Measurements from ENCODE around the gene KCNS1. TPM values are rescaled to one million over a fixed set of nuclear protein-coding genes. Genes with fewer than 3 reads are reported as not detected.

KCNS1 gene
- total RNA-seq, 1 donor from 2014 or later, result 0.55 TPM

DNA sequence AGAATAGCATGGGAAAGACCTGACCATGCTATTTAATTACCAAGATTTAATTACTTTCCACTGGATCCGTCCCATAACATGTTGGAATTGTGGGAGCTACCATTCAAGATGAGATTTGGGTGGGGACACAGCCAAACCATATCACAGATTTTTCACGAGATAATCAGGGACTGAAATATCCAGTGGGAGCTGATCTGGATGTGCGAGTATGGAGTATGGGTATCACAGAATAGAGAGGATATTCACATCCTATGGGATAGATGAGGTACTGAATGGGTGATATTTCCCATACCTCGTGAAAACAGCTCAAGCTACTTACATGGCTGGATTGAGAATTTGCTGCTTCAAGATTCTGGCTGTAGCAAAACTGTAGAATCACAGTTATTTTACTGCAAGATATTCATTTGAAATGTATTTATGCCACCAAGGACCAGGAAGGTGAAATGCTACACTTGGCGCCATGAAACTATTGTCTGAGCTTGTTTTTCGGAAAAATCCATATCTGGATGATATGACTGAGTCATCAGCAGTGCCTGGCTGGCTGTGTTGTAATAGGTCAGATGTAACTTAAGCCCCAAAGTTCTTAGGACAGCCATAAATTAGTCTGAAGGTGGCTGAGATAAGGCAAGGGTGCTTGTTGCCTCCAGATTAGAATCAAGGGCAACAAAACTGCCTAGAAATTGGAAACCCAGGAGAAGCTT, 29.8 kb downstream of the KCNS1 start:
- TF ChIP-seq, protein P1, sequence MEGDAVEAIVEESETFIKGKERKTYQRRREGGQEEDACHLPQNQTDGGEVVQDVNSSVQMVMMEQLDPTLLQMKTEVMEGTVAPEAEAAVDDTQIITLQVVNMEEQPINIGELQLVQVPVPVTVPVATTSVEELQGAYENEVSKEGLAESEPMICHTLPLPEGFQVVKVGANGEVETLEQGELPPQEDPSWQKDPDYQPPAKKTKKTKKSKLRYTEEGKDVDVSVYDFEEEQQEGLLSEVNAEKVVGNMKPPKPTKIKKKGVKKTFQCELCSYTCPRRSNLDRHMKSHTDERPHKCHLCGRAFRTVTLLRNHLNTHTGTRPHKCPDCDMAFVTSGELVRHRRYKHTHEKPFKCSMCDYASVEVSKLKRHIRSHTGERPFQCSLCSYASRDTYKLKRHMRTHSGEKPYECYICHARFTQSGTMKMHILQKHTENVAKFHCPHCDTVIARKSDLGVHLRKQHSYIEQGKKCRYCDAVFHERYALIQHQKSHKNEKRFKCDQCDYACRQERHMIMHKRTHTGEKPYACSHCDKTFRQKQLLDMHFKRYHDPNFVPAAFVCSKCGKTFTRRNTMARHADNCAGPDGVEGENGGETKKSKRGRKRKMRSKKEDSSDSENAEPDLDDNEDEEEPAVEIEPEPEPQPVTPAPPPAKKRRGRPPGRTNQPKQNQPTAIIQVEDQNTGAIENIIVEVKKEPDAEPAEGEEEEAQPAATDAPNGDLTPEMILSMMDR (IDR thresholded peaks at IDR 0.05), result no peak
- no peak for DNase-seq (ENCODE audit: low spot score)

DNA sequence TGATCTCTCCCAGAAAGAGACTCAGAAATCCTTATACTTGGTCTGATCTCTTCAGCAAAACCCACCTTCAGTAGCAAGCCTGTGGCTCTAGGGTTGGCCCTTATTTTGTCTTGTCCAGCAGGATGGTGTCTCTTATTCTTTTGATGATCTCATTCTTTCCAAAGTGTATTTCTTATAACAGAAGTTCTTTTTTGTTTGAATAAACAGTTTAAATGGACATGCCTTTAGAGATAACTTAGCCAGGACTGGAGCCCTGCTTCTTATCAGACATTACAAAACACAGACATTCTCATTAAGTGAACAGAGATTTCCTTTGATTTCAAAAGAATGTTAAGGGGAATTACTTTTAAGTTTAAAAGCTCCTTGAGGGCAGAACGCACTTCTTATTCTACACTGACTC, 31.7 kb downstream of the KCNS1 start:
- Mint-ChIP-seq H3K4me1 (ENCODE audit: low read depth) (peaks cover 15% of the 10 kb centered on the region), H3K4me3 (ENCODE audit: unreplicated experiment) (no peak overlapping the region), H3K36me3 (ENCODE audit: low read depth) (peaks cover 6% of the 10 kb centered on the region), H3K27ac (ENCODE audit: unreplicated experiment) (no peak overlapping the region), H3K27me3 (ENCODE audit: low read depth) (no peaks in the 10 kb centered on the region), H3K9me3 (ENCODE audit: low read depth) (no peaks in the 10 kb centered on the region)
- TF ChIP-seq, protein P1 (IDR thresholded peaks at IDR 0.05), result no peak
- DNase-seq (ENCODE audit: low spot score), result no peak

More for the DNA sequence above, 29.8 kb downstream of the KCNS1 start:
- peaks cover 15% of the 10 kb centered on the region for H3K4me1 Mint-ChIP-seq (ENCODE audit: low read depth)
- no peak overlapping the region for H3K27ac Mint-ChIP-seq (ENCODE audit: unreplicated experiment)
- H3K4me3 Mint-ChIP-seq (ENCODE audit: unreplicated experiment), result no peak overlapping the region
- H3K27me3 Mint-ChIP-seq (ENCODE audit: low read depth), result no peaks in the 10 kb centered on the region
- peaks cover 15% of the 10 kb centered on the region for H3K36me3 Mint-ChIP-seq (ENCODE audit: low read depth)
- H3K9me3 Mint-ChIP-seq (ENCODE audit: low read depth), result no peaks in the 10 kb centered on the region

DNA sequence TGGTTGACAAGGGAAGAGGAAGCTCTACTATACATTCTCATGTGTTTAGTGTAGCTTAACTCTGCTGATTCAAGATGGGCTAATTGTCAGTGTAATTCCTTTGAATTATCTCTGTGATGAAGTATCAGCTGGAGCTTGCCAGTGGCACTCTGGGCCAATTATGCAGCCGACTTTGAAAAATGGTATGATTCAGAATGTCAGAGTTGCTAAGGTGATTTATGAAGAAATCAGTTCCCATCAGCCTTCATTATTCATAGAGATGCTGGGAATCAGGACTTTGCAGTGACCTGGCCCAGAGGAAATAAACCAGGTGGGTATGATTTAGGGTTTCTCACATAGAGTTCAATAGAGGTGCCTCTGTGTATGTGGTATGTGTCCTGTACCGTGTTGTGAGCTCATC, 33.4 kb downstream of the KCNS1 start:
- Mint-ChIP-seq H3K27me3 (ENCODE audit: low read depth) (no peaks in the 10 kb centered on the region), H3K9me3 (ENCODE audit: low read depth) (no peaks in the 10 kb centered on the region), H3K4me1 (ENCODE audit: low read depth) (peaks cover 5% of the 10 kb centered on the region), H3K27ac (ENCODE audit: unreplicated experiment) (no peak overlapping the region), H3K4me3 (ENCODE audit: unreplicated experiment) (no peak overlapping the region), H3K36me3 (ENCODE audit: low read depth) (peaks cover 10% of the 10 kb centered on the region)
- DNase-seq (ENCODE audit: low spot score), result no peak
- TF ChIP-seq, protein P1 (IDR thresholded peaks at IDR 0.05), result no peak

DNA sequence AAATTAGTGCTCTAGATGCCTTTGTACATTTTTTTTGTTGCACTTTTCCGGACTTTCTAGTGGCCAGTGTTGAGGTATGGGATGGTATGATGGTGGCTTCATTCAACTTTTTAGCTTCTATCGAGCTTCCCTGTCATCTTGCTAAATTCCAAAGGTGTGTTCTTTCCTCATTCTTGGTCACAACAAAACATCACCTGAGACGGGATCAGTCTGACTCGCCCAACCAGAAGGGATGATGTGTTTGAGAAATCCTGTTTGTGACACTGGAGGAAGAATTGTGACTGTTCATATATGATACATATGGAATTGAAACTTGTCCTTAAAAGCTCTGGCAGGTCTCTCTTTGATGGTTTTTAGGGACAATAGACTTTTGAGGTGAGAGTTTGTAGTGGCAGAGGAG, 33.8 kb downstream of the KCNS1 start:
- Mint-ChIP-seq H3K27ac (ENCODE audit: unreplicated experiment) (no peak overlapping the region), H3K27me3 (ENCODE audit: low read depth) (no peaks in the 10 kb centered on the region), H3K9me3 (ENCODE audit: low read depth) (no peaks in the 10 kb centered on the region), H3K36me3 (ENCODE audit: low read depth) (peaks cover 10% of the 10 kb centered on the region), H3K4me1 (ENCODE audit: low read depth) (peaks cover 7% of the 10 kb centered on the region), H3K4me3 (ENCODE audit: unreplicated experiment) (no peak overlapping the region)
- TF ChIP-seq, protein P1 (IDR thresholded peaks at IDR 0.05), result no peak
- no peak for DNase-seq (ENCODE audit: low spot score)

DNA sequence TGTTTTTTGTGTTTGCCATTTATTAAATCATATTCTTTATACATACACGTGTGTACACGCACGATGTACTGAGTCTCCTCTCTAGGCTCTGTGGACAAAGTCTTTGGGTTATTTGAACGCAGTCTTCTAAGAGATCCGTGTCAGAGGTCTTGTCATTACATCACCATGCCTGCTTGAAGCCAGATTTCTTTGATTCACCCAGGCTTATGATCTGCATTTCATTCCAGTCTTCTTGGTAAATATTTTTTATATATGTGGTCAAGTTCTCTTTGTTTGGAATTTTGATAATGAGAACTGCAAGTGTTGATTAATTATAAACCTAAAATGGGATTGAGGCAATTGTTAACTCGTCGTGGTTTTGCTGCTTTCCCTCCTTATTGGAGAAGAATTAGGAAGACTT, 34.6 kb downstream of the KCNS1 start:
- no peak overlapping the region for H3K27ac Mint-ChIP-seq (ENCODE audit: unreplicated experiment)
- no peaks in the 10 kb centered on the region for H3K27me3 Mint-ChIP-seq (ENCODE audit: low read depth)

More for the DNA sequence above, 34.6 kb downstream of the KCNS1 start:
- Mint-ChIP-seq H3K4me3 (ENCODE audit: unreplicated experiment) (no peak overlapping the region), H3K4me1 (ENCODE audit: low read depth) (peaks cover 13% of the 10 kb centered on the region), H3K9me3 (ENCODE audit: low read depth) (no peaks in the 10 kb centered on the region), H3K36me3 (ENCODE audit: low read depth) (peaks cover 10% of the 10 kb centered on the region)
- no peak for DNase-seq (ENCODE audit: low spot score)
- TF ChIP-seq, protein P1 (IDR thresholded peaks at IDR 0.05), result no peak

All from chondrocyte (in vitro differentiated cells).